GM19099 (cell line): Measurements from ENCODE around the gene TBC1D2.

Experiments
- POLR2A ChIP-seq: IDR thresholded peaks from 3 replicates; pipeline ENCODE4 v1.6.1; 2011; ENCODE audit warnings: low read depth; ENCODE audit not compliant: insufficient read length; ENCODE audit errors: extremely low read depth

The TBC1D2 gene

DNA sequence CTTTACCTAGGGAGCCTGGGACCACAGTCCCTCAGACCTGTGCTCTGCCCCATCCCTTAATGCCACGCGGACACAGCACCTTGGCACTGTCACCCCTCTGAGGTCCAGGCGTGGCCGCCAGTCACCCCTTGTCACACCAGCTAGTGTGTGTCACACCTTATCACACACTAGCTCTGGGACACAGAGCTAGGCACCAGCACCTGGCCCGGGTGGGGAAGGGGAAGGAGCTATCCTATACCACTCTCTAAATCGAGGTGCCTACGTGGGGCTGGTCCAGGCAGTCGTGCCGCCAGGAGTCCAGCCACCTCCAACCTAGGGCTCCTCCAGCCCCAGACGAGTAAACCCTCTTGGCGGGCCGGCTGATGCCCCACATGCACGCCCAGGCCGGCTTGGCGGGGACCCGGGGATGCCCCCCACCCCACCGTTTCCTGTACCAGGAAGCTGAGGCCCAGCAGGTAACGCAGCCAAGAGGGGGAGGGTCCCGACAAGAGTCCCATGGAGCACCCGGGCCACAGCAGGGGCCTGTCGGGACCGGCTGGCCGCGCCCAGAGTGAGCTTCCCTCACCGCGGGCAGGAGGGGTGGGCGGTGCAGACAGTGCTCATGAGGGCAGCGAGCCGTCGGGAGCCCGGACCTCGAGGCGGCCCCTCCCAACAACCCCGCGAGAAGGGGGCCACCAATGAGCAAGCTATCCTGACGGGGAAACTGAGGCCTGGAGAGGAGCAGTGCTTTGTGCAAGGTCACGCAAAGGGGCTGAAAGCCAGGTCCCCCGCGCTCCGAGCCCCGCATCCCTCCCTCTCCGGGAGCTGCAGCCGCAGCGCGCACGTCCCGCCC is 63.6 kb downstream of the TBC1D2 start:
- no peak for TF ChIP-seq POLR2A

DNA sequence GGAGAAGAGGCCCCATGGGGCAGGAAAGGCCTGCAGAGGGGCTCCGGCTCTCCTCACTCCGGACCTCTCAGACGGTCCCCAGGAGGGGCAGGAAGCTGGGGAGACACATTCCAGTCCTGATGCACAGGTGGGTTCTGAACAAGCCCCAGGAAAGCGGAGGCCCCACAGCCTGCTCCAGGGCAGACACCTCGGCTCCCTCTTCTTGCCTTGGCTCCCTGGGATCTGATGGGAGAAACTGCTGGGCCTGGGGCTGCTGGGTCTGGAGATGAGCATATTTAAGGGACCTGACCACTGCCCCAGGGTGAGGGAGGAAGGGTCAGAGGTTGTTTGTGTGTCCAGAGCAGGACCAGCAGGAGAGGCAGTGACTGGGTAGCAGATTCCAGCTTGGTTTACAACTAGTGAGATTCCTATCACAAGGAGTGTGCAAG is 64.3 kb downstream of the TBC1D2 start:
- TF ChIP-seq POLR2A: no peak

DNA sequence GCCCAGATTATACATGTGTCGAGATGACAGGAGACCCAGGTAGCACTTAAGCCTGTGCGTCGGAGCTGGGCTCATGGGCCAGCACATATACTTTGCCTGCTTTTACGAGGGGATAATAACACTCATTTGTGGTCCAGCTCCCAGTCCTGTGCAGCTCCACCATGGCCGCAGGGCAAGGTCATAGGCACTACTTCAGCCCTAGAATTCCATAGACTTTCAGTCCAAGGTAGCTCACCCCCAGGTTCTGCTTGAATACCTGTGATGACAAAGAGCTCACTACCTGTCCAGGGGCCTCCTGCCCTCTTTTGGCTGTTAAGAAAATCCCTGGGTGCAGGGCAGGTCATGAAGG is 64.7 kb downstream of the TBC1D2 start:
- TF ChIP-seq POLR2A: no peak

DNA sequence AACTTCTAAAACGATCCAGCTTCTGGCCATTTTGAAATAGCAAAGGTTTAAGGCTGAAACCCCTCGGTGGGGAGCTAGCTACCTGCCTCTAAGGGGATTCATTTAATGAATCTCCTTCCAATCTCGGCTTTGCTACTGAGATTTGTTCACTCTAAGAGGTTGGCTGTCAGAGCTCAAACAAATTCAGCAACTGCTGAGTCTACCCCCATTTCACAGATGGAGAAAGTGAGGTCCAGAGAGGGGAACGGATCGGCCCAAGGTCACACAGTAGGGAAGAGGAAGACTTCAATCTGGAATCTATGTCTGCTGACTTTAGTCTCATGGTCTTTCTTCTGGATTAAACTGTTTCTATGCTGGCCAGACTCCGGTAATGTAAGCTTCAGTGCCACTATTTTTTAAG is 66.0 kb downstream of the TBC1D2 start:
- TF ChIP-seq POLR2A: no peak

- no peak for TF ChIP-seq POLR2A
Observed at GRCh38 chr9:98187926-98188325, 67.5 kb downstream of the TBC1D2 start.

DNA sequence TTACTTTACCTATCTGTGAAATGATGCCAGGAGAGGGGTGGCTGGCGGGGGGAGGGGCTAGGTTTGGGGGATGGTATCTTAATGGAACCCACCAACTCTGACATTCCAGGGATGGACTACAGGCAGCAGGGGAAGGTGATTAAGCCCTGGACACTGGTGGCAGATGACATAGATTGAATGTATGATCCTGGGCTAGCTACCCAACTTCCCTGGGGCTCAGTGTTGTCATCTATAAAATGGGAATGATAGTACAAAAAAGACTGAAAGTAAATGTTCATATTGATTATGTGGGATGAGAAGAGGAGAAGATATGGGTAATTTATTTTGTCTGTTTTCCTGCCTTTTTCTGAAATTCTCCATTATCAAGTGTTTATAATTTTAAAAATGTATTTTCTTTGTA is 69.2 kb downstream of the TBC1D2 start:
- no peak for TF ChIP-seq POLR2A

- no peak for TF ChIP-seq POLR2A
Observed at GRCh38 chr9:98185611-98186171, 69.8 kb downstream of the TBC1D2 start.

GRCh38 chr9:98185021-98185567 is 70.4 kb downstream of the TBC1D2 start:
- TF ChIP-seq POLR2A: no peak

- no peak for TF ChIP-seq POLR2A
Observed at GRCh38 chr9:98184326-98184725, 71.1 kb downstream of the TBC1D2 start.

DNA sequence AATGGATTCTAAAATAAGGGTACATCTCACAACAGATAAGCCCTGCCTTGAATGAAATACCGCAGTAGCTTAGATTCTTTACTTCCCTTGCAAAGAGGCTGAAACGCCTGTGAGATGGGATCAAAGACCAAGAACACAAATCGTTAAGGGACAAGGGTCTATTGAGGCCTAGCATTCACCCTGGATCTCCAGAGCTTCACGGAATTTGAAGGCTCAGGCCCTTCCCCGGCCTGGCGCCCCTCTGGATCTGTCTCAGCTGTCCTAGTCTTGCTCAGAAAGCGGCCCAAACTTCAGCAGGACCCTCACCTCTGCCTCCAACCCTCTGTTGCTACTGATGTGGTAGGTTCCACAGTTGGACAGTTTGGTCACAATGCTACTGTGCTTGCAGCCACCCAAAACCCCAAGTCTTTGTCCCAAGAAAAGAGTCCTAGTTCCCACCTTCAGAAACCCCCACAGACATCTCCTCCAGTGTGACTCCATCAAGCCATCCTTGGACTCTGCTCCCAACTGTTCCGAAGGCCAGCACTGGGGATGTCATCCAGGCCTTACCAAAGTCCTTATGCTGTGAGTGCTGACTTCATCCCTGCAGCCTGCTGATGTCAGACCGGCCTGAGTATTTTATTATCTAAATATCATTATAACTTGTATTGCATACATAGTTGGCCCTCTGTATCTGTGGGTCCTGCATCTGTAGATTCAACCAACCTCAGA is 72.4 kb downstream of the TBC1D2 start:
- no peak for TF ChIP-seq POLR2A

DNA sequence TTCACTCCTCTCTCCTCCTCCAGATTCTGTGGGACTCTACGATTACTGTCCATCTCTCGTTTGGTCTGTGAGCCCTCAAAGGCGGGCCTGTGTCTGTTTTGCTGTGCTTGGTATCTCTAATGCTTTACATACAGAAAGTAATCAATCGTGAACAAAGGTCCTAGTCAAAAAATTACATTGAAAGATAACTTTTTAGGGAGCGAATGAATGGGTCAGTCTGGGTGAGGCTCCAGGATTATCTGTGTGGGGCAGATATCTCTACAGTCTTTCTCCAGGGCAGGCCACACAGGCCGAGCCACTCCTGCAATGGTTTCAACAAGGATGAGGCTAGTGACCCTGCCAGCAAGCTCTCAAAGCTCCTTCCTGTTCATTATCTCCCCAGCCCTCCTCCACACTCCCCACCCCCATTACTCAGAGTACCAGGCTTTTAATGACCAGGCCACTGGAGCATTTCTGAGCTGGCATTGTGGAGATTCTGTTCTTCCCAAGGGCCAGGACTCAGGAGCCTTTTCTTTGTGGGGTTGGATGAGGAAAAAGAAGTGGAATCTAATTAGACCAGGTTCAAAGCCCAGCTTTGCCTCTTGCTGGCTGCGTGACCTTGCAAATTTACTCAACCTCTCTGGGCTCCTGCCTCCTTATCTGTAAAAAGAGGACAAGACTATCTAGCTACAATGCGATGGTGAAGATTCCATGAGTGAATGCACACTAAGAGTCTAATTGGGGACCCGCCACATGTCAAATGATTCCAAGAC is 73.2 kb downstream of the TBC1D2 start:
- no peak for TF ChIP-seq POLR2A

- no peak for TF ChIP-seq POLR2A
Observed at GRCh38 chr9:98181746-98182068, 73.7 kb downstream of the TBC1D2 start.

DNA sequence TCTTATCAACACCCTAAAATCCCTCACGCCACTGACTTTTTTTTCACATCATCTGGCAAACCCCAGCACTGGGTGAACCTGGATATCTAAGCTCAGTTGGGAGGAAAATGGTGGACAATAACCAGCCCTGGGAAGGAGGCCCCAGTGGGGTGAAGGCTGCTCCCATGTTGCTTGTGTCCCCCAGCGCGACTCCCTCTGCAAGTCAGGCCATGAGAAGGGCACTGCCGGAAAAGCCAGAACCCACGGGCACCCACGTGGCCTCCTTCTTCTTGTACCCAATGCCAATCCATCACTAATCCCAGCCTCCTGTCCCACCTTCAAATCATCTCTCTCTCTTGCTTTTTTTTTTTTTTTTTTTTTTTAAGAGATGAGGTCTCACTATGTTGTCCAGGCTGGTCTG is 74.5 kb downstream of the TBC1D2 start:
- no peak for TF ChIP-seq POLR2A

GRCh38 chr9:98178874-98179850 is 76.3 kb downstream of the TBC1D2 start:
- no peak for TF ChIP-seq POLR2A
